Measurements from ENCODE around the gene CKM. TPM values are rescaled to one million over a fixed set of nuclear protein-coding genes. Genes with fewer than 3 reads are reported as not detected.
A peak's percentile ranks its signal among the peaks of the same experiment; 100 is the strongest.
"Not testable (repeated sequence)": the region's sequence is repeated elsewhere in the genome, so short reads cannot be mapped to it uniquely, and the experiment has no call there.

Gene CKM
- total RNA-seq, 1 donor from 2014 or later, result not detected

GRCh38 chr19:45336696-45337251, 14.1 kb upstream of the CKM start:
- H3K27ac Mint-ChIP-seq, result no peak overlapping the region
- no peak for DNase-seq (ENCODE audit: low spot score in 2 of 2, unreplicated experiment in 2 of 2)
- H3K9me3 Mint-ChIP-seq, result no peaks in the 10 kb centered on the region
- H3K4me3 Mint-ChIP-seq, result no peak overlapping the region
- H3K27me3 Mint-ChIP-seq (ENCODE audit: low read depth), result peaks cover 6% of the 10 kb centered on the region
- TF ChIP-seq CTCF (IDR thresholded peaks at IDR 0.05; ENCODE audit: unreplicated experiment), result no peak
- H3K4me1 Mint-ChIP-seq, result peaks cover 2% of the 10 kb centered on the region
- H3K36me3 Mint-ChIP-seq, result no peaks in the 10 kb centered on the region

GRCh38 chr19:45334881-45335280, 12.2 kb upstream of the CKM start:
- H3K9me3 Mint-ChIP-seq; H3K27ac Mint-ChIP-seq; H3K4me3 Mint-ChIP-seq; H3K4me1 Mint-ChIP-seq; DNase-seq (ENCODE audit: low spot score in 2 of 2, unreplicated experiment in 2 of 2); H3K27me3 Mint-ChIP-seq (ENCODE audit: low read depth); H3K36me3 Mint-ChIP-seq: not testable (repeated sequence)

- Mint-ChIP-seq H3K27me3 (ENCODE audit: low read depth) (no peaks in the 10 kb centered on the region), H3K36me3 (no peaks in the 10 kb centered on the region), H3K4me3 (no peak overlapping the region), H3K4me1 (no peaks in the 10 kb centered on the region), H3K9me3 (no peaks in the 10 kb centered on the region), H3K27ac (no peak overlapping the region)
- no peak for TF ChIP-seq CTCF (IDR thresholded peaks at IDR 0.05; ENCODE audit: unreplicated experiment)
- no peak for DNase-seq (ENCODE audit: low spot score in 2 of 2, unreplicated experiment in 2 of 2)
Observed at GRCh38 chr19:45333609-45334303, 11.1 kb upstream of the CKM start.

- H3K36me3 Mint-ChIP-seq, result no peaks in the 10 kb centered on the region
- H3K27ac Mint-ChIP-seq, result no peak overlapping the region
- no peaks in the 10 kb centered on the region for H3K27me3 Mint-ChIP-seq (ENCODE audit: low read depth)
- H3K4me1 Mint-ChIP-seq, result peaks cover under 1% of the 10 kb centered on the region
- DNase-seq (ENCODE audit: low spot score in 2 of 2, unreplicated experiment in 2 of 2), result no peak
- TF ChIP-seq CTCF (IDR thresholded peaks at IDR 0.05; ENCODE audit: unreplicated experiment), result no peak
- no peaks in the 10 kb centered on the region for H3K9me3 Mint-ChIP-seq
- no peak overlapping the region for H3K4me3 Mint-ChIP-seq
Observed at GRCh38 chr19:45331411-45331810, 8.7 kb upstream of the CKM start.

GRCh38 chr19:45327404-45328143, 4.9 kb upstream of the CKM start:
- H3K27me3 Mint-ChIP-seq (ENCODE audit: low read depth), result peaks cover 12% of the 10 kb centered on the region
- no peak for TF ChIP-seq CTCF (IDR thresholded peaks at IDR 0.05; ENCODE audit: unreplicated experiment)
- H3K4me3 Mint-ChIP-seq, result no peak overlapping the region
- no peak for DNase-seq (ENCODE audit: low spot score in 2 of 2, unreplicated experiment in 2 of 2)
- H3K9me3 Mint-ChIP-seq, result no peaks in the 10 kb centered on the region
- peaks cover 3% of the 10 kb centered on the region for H3K4me1 Mint-ChIP-seq
- no peak overlapping the region for H3K27ac Mint-ChIP-seq
- H3K36me3 Mint-ChIP-seq, result no peaks in the 10 kb centered on the region

GRCh38 chr19:45324349-45324907, 1.8 kb upstream of the CKM start:
- Mint-ChIP-seq H3K27me3 (ENCODE audit: low read depth) (peaks cover 12% of the 10 kb centered on the region), H3K27ac (no peak overlapping the region), H3K4me3 (peak overlapping the region; percentile 51), H3K9me3 (no peaks in the 10 kb centered on the region), H3K36me3 (no peaks in the 10 kb centered on the region), H3K4me1 (peaks cover 6% of the 10 kb centered on the region)
- TF ChIP-seq CTCF (IDR thresholded peaks at IDR 0.05; ENCODE audit: unreplicated experiment), result no peak
- no peak for DNase-seq (ENCODE audit: low spot score in 2 of 2, unreplicated experiment in 2 of 2)

Measured in mesothelial cell of epicardium (in vitro differentiated cells).